ENCODE measurements around the gene EPHB2.

Gene EPHB2

GRCh38 chr1:22953740-22954141, 243.1 kb downstream of the EPHB2 start:
- no peak for DNase-seq (ENCODE audit: extremely low read depth, low read depth)
- TF ChIP-seq, protein P1, sequence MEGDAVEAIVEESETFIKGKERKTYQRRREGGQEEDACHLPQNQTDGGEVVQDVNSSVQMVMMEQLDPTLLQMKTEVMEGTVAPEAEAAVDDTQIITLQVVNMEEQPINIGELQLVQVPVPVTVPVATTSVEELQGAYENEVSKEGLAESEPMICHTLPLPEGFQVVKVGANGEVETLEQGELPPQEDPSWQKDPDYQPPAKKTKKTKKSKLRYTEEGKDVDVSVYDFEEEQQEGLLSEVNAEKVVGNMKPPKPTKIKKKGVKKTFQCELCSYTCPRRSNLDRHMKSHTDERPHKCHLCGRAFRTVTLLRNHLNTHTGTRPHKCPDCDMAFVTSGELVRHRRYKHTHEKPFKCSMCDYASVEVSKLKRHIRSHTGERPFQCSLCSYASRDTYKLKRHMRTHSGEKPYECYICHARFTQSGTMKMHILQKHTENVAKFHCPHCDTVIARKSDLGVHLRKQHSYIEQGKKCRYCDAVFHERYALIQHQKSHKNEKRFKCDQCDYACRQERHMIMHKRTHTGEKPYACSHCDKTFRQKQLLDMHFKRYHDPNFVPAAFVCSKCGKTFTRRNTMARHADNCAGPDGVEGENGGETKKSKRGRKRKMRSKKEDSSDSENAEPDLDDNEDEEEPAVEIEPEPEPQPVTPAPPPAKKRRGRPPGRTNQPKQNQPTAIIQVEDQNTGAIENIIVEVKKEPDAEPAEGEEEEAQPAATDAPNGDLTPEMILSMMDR (IDR thresholded peaks at IDR 0.05; ENCODE audit: low read depth, low read length), result no peak

DNA sequence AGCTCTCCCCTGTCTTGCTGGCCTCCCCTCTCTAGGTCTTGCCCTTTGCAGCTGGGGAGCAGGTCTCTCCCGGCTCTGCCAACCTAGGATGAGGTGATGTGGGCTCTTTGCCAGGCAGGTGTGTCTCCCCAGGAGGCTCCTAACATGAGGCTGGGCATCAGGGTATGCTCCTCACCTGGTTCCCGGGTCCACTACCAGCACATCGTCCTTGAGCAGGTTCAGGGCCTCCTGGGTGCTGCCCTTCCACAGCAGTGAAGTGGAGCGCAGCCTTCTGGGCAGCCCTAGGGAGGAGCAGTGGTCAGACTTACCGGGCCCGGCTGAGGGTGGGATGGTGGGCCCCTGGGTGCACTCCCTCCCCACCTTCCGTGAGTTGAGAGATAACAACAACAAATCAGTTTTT, 244.5 kb downstream of the EPHB2 start:
- TF ChIP-seq, protein P1 (IDR thresholded peaks at IDR 0.05; ENCODE audit: low read depth, low read length), result no peak
- DNase-seq (ENCODE audit: extremely low read depth, low read depth), result no peak

GRCh38 chr1:22957066-22957465, 246.4 kb downstream of the EPHB2 start:
- TF ChIP-seq, protein P1 (IDR thresholded peaks at IDR 0.05; ENCODE audit: low read depth, low read length), result no peak
- no peak for DNase-seq (ENCODE audit: extremely low read depth, low read depth)

GRCh38 chr1:22958556-22958955, 247.9 kb downstream of the EPHB2 start:
- TF ChIP-seq, protein P1 (IDR thresholded peaks at IDR 0.05; ENCODE audit: low read depth, low read length), result no peak
- no peak for DNase-seq (ENCODE audit: extremely low read depth, low read depth)

DNA sequence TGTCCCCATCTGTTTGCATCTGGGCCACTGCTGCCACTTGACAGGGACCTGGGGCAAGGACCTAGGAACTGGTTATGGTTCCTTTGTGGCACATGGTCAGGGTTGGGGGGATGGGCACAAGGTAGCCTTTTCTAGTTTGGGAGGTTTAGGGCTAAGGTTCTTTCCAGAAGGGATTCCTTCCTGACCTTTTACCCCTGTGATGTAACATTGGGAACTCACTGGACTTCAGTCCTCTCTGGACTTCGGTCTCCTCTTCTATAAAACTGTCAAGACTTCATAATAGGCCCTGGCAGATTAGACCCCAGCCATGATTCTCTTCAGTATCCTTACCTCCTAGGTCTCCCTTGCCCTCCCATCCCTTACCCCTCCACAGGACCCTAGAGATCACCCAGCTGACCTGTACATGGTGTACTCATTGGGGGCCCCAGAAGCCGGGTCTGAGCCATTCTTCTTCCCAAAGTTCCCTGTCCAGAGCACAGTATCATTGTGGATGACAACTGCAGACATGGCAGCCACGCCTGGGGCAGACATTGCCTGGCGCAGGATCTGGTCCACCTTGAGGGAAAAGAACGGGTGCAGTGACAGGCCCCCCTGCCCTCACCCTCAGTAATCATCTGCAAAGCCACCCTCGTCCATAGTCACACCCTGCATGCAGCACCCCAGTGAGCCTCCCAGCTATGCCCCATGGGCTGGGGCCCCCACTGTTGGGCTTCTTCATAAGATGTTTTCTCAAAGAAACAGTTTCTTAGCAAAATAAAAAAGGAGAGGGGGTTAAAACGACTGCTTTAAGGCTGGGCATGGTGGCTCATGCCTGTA, 249.1 kb downstream of the EPHB2 start:
- no peak for DNase-seq (ENCODE audit: extremely low read depth, low read depth)
- TF ChIP-seq, protein P1 (IDR thresholded peaks at IDR 0.05; ENCODE audit: low read depth, low read length), result no peak

DNA sequence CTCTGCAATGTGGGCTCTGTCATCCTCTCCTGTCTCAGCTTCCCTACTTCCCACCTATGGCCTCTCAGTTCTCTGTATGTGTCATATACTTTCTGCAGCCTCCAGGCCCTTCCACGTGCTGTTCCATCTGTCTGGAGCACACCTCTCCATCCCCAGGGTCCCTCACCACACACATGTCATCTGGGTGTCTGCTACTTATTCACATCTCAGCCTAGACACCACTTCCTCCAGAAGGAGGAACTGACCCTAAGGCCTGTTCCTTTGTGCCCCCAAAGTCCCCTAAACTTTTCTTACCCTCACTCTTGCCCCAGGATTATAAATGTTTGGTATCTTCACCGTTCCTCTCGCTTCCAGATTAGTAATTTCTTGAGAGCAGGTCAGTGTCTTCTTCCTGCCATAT, 251.9 kb downstream of the EPHB2 start:
- TF ChIP-seq, protein P1 (IDR thresholded peaks at IDR 0.05; ENCODE audit: low read depth, low read length), result no peak
- no peak for DNase-seq (ENCODE audit: extremely low read depth, low read depth)

GRCh38 chr1:22963044-22963677, 252.5 kb downstream of the EPHB2 start:
- TF ChIP-seq, protein P1 (IDR thresholded peaks at IDR 0.05; ENCODE audit: low read depth, low read length), result no peak
- no peak for DNase-seq (ENCODE audit: extremely low read depth, low read depth)
